NCI-H1417 treated with DMSO at 0.1 percent for 48 hours (cell line): ENCODE data around the gene HSF2.

Experiments used
- DNase-seq: peaks from one replicate; lab custom pipeline; 2025; lab: John Stamatoyannopoulos, UW

Gene HSF2

GRCh38 chr6:122399348-122400120 is at the start of gene HSF2:
Gene HSF2, plus strand, starts transcription at chr6:122399652. Its CDS starts 86 bp downstream, at chr6:122399738.
- peak; percentile 83 for DNase-seq

- DNase-seq = no peak
Observed at GRCh38 chr6:122352981-122353664, 46.3 kb upstream of the HSF2 start.

- no peak for DNase-seq
Observed at GRCh38 chr6:122360809-122361208, 38.6 kb upstream of the HSF2 start.

- DNase-seq = no peak
Observed at GRCh38 chr6:122361314-122361979, 38.0 kb upstream of the HSF2 start.

- DNase-seq = no peak
Observed at GRCh38 chr6:122363769-122364483, 35.5 kb upstream of the HSF2 start.

GRCh38 chr6:122365775-122366403 is 33.6 kb upstream of the HSF2 start:
- DNase-seq = no peak

- DNase-seq = no peak
Observed at GRCh38 chr6:122367171-122367570, 32.3 kb upstream of the HSF2 start.

- no peak for DNase-seq
Observed at GRCh38 chr6:122369536-122369935, 29.9 kb upstream of the HSF2 start.

- no peak for DNase-seq
Observed at GRCh38 chr6:122372647-122373046, 26.8 kb upstream of the HSF2 start.

- no peak for DNase-seq
Observed at GRCh38 chr6:122374307-122374706, 25.1 kb upstream of the HSF2 start.

- DNase-seq = no peak
Observed at GRCh38 chr6:122376246-122376645, 23.2 kb upstream of the HSF2 start.

GRCh38 chr6:122381494-122382265 is 17.8 kb upstream of the HSF2 start:
- DNase-seq = peak; percentile 37

GRCh38 chr6:122385857-122386612 is 13.4 kb upstream of the HSF2 start:
- no peak for DNase-seq

GRCh38 chr6:122388945-122389344 is 10.5 kb upstream of the HSF2 start:
- DNase-seq = no peak

- peak; percentile 62 for DNase-seq
Observed at GRCh38 chr6:122389704-122390372, 9.6 kb upstream of the HSF2 start.

- DNase-seq = no peak
Observed at GRCh38 chr6:122392564-122393350, 6.7 kb upstream of the HSF2 start.

- DNase-seq = no peak
Observed at GRCh38 chr6:122393351-122393896, 6.0 kb upstream of the HSF2 start.

GRCh38 chr6:122394016-122394415 is 5.4 kb upstream of the HSF2 start:
- DNase-seq = no peak

- DNase-seq = no peak
Observed at GRCh38 chr6:122399055-122399347, 451 bp upstream of the HSF2 start.
